ENCODE results near the gene MED15.

MED15 gene

GRCh38 chr22:20548806-20549205 lies 41.4 kb downstream of the MED15 start:
- H3K79me1 ChIP-seq (ENCODE audit: low read length): peaks cover 5% of the 10 kb centered on the region
- peak overlapping the region; percentile 55 for H3K4ac ChIP-seq (ENCODE audit: low read depth, low read length)
- H4K91ac ChIP-seq (ENCODE audit: low read depth, low read length): no peak overlapping the region
- H2BK12ac ChIP-seq (ENCODE audit: low read length): no peak overlapping the region
- DNase-seq: no peak
- no peak overlapping the region for H3K14ac ChIP-seq (ENCODE audit: low read length)
- peaks cover 29 to 33% of the 10 kb centered on the region in 2 experiments for H3K36me3 ChIP-seq (ENCODE audit: control insufficient read depth in 1 of 2, insufficient read depth in 2 of 2, low read length in 2 of 2)
- H2AFZ ChIP-seq (ENCODE audit: insufficient read depth, low read length, poor library complexity): no peak overlapping the region
- peaks cover 14% of the 10 kb centered on the region for H3K79me2 ChIP-seq (ENCODE audit: control insufficient read depth, insufficient read depth, low read length, poor library complexity)
- no peak overlapping the region for H4K8ac ChIP-seq (ENCODE audit: low read depth, low read length)
- H3K27ac ChIP-seq (ENCODE audit: low read depth, low read length): no peak overlapping the region
- H3K23ac ChIP-seq (ENCODE audit: low read length): no peak overlapping the region
- H2AK5ac ChIP-seq (ENCODE audit: low read length): no peak overlapping the region
- H3K4me1 ChIP-seq (ENCODE audit: control insufficient read depth in 1 of 2, insufficient read depth in 2 of 2, low read length in 2 of 2): peaks cover 28 to 39% of the 10 kb centered on the region in 2 experiments
- no peak overlapping the region for H3K4me3 ChIP-seq (ENCODE audit: low read depth, low read length)
- H2BK5ac ChIP-seq (ENCODE audit: low read depth, low read length, poor library complexity): no peak overlapping the region
- no CpG with 5 or more reads among the region's 4 CpGs for WGBS (ENCODE audit: extremely low coverage, insufficient coverage, insufficient read length)
- H4K12ac ChIP-seq (ENCODE audit: low read depth, low read length): no peak overlapping the region
- H3K18ac ChIP-seq (ENCODE audit: low read length): peak overlapping the region; percentile 39
- no peak overlapping the region for H3K4me2 ChIP-seq (ENCODE audit: low read length)
- H3K27me3 ChIP-seq (ENCODE audit: insufficient read depth, low read length): no peaks in the 10 kb centered on the region
- H3K9ac ChIP-seq (ENCODE audit: low read length): no peak overlapping the region
- H3K9me3 ChIP-seq (ENCODE audit: insufficient read depth, low read depth, low read length): no peaks in the 10 kb centered on the region
- no peak overlapping the region for H2BK120ac ChIP-seq (ENCODE audit: insufficient read depth, low read length, poor library complexity)

GRCh38 chr22:20549232-20549841 lies 41.9 kb downstream of the MED15 start:
- Histone ChIP-seq H3K79me1 (ENCODE audit: low read length) (peaks cover 5% of the 10 kb centered on the region), H3K18ac (ENCODE audit: low read length) (peak overlapping the region; percentile 35), H3K27ac (ENCODE audit: low read depth, low read length) (no peak overlapping the region), H2BK5ac (ENCODE audit: low read depth, low read length, poor library complexity) (no peak overlapping the region), H3K79me2 (ENCODE audit: control insufficient read depth, insufficient read depth, low read length, poor library complexity) (peaks cover 14% of the 10 kb centered on the region), H3K4me3 (ENCODE audit: low read depth, low read length) (no peak overlapping the region), H4K91ac (ENCODE audit: low read depth, low read length) (no peak overlapping the region), H3K4me1 (ENCODE audit: control insufficient read depth in 1 of 2, insufficient read depth in 2 of 2, low read length in 2 of 2) (peaks cover 28 to 39% of the 10 kb centered on the region in 2 experiments), H3K23ac (ENCODE audit: low read length) (no peak overlapping the region), H3K9me3 (ENCODE audit: insufficient read depth, low read depth, low read length) (peaks cover 2% of the 10 kb centered on the region), H3K36me3 (ENCODE audit: control insufficient read depth in 1 of 2, insufficient read depth in 2 of 2, low read length in 2 of 2) (peaks cover 34 to 39% of the 10 kb centered on the region in 2 experiments), H3K14ac (ENCODE audit: low read length) (no peak overlapping the region), H3K9ac (ENCODE audit: low read length) (no peak overlapping the region), H3K4me2 (ENCODE audit: low read length) (no peak overlapping the region), H2AFZ (ENCODE audit: insufficient read depth, low read length, poor library complexity) (no peak overlapping the region), H3K4ac (ENCODE audit: low read depth, low read length) (peak overlapping the region; percentile 55), H2BK120ac (ENCODE audit: insufficient read depth, low read length, poor library complexity) (no peak overlapping the region), H2AK5ac (ENCODE audit: low read length) (no peak overlapping the region), H3K27me3 (ENCODE audit: insufficient read depth, low read length) (no peaks in the 10 kb centered on the region), H4K8ac (ENCODE audit: low read depth, low read length) (no peak overlapping the region), H2BK12ac (ENCODE audit: low read length) (no peak overlapping the region), H4K12ac (ENCODE audit: low read depth, low read length) (no peak overlapping the region)
- DNase-seq: no peak
- no CpG with 5 or more reads among the region's 7 CpGs for WGBS (ENCODE audit: extremely low coverage, insufficient coverage, insufficient read length)

- Histone ChIP-seq H3K9ac (ENCODE audit: low read length) (no peak overlapping the region), H4K91ac (ENCODE audit: low read depth, low read length) (no peak overlapping the region), H3K79me1 (ENCODE audit: low read length) (peaks cover 5% of the 10 kb centered on the region), H2AFZ (ENCODE audit: insufficient read depth, low read length, poor library complexity) (no peak overlapping the region), H2BK5ac (ENCODE audit: low read depth, low read length, poor library complexity) (no peak overlapping the region), H3K4me3 (ENCODE audit: low read depth, low read length) (no peak overlapping the region), H3K79me2 (ENCODE audit: control insufficient read depth, insufficient read depth, low read length, poor library complexity) (peaks cover 14% of the 10 kb centered on the region), H3K4me2 (ENCODE audit: low read length) (no peak overlapping the region), H3K27me3 (ENCODE audit: insufficient read depth, low read length) (no peaks in the 10 kb centered on the region), H3K27ac (ENCODE audit: low read depth, low read length) (no peak overlapping the region), H2AK5ac (ENCODE audit: low read length) (no peak overlapping the region), H4K8ac (ENCODE audit: low read depth, low read length) (no peak overlapping the region), H2BK12ac (ENCODE audit: low read length) (no peak overlapping the region), H2BK120ac (ENCODE audit: insufficient read depth, low read length, poor library complexity) (no peak overlapping the region), H3K36me3 (ENCODE audit: control insufficient read depth in 1 of 2, insufficient read depth in 2 of 2, low read length in 2 of 2) (peaks cover 43 to 44% of the 10 kb centered on the region in 2 experiments), H3K4ac (ENCODE audit: low read depth, low read length) (peak overlapping the region; percentile 23), H3K18ac (ENCODE audit: low read length) (peak overlapping the region; percentile 8), H3K23ac (ENCODE audit: low read length) (no peak overlapping the region), H4K12ac (ENCODE audit: low read depth, low read length) (no peak overlapping the region), H3K9me3 (ENCODE audit: insufficient read depth, low read depth, low read length) (peaks cover 2% of the 10 kb centered on the region), H3K14ac (ENCODE audit: low read length) (no peak overlapping the region), H3K4me1 (ENCODE audit: control insufficient read depth in 1 of 2, insufficient read depth in 2 of 2, low read length in 2 of 2) (peaks cover 28 to 35% of the 10 kb centered on the region in 2 experiments)
- WGBS (ENCODE audit: extremely low coverage, insufficient coverage, insufficient read length): no CpG with 5 or more reads among the region's 8 CpGs
- DNase-seq: no peak
Measured at GRCh38 chr22:20550057-20550817, 42.8 kb downstream of the MED15 start.

GRCh38 chr22:20550851-20551744 lies 43.7 kb downstream of the MED15 start:
- no peak overlapping the region for H3K4me3 ChIP-seq (ENCODE audit: low read depth, low read length)
- H4K8ac ChIP-seq (ENCODE audit: low read depth, low read length): no peak overlapping the region
- H3K18ac ChIP-seq (ENCODE audit: low read length): peak overlapping the region; percentile 8
- H3K9me3 ChIP-seq (ENCODE audit: insufficient read depth, low read depth, low read length): peaks cover 2% of the 10 kb centered on the region
- no peak for DNase-seq
- WGBS (ENCODE audit: extremely low coverage, insufficient coverage, insufficient read length): no CpG with 5 or more reads among the region's 27 CpGs
- peaks cover 21 to 29% of the 10 kb centered on the region in 2 experiments for H3K4me1 ChIP-seq (ENCODE audit: control insufficient read depth in 1 of 2, insufficient read depth in 2 of 2, low read length in 2 of 2)
- peak overlapping the region; percentile 21 for H3K27ac ChIP-seq (ENCODE audit: low read depth, low read length)
- peak overlapping the region; percentile 38 for H2BK12ac ChIP-seq (ENCODE audit: low read length)
- peaks cover 49 to 50% of the 10 kb centered on the region in 2 experiments for H3K36me3 ChIP-seq (ENCODE audit: control insufficient read depth in 1 of 2, insufficient read depth in 2 of 2, low read length in 2 of 2)
- no peaks in the 10 kb centered on the region for H3K27me3 ChIP-seq (ENCODE audit: insufficient read depth, low read length)
- peaks cover 3% of the 10 kb centered on the region for H3K79me1 ChIP-seq (ENCODE audit: low read length)
- H3K4me2 ChIP-seq (ENCODE audit: low read length): no peak overlapping the region
- H2AK5ac ChIP-seq (ENCODE audit: low read length): no peak overlapping the region
- no peak overlapping the region for H2BK5ac ChIP-seq (ENCODE audit: low read depth, low read length, poor library complexity)
- H3K4ac ChIP-seq (ENCODE audit: low read depth, low read length): no peak overlapping the region
- no peak overlapping the region for H2AFZ ChIP-seq (ENCODE audit: insufficient read depth, low read length, poor library complexity)
- H3K14ac ChIP-seq (ENCODE audit: low read length): no peak overlapping the region
- no peak overlapping the region for H4K91ac ChIP-seq (ENCODE audit: low read depth, low read length)
- H3K79me2 ChIP-seq (ENCODE audit: control insufficient read depth, insufficient read depth, low read length, poor library complexity): peaks cover 12% of the 10 kb centered on the region
- H4K12ac ChIP-seq (ENCODE audit: low read depth, low read length): no peak overlapping the region
- H3K9ac ChIP-seq (ENCODE audit: low read length): no peak overlapping the region
- no peak overlapping the region for H2BK120ac ChIP-seq (ENCODE audit: insufficient read depth, low read length, poor library complexity)
- H3K23ac ChIP-seq (ENCODE audit: low read length): no peak overlapping the region
